Measurements from ENCODE around the gene GRIA4.

The GRIA4 gene

GRCh38 chr11:105738251-105738650, 128.4 kb downstream of the GRIA4 start:
- no peaks in the 10 kb centered on the region for H3K4me1 ChIP-seq (ENCODE audit: control extremely low read depth in 1 of 4, control insufficient read depth in 4 of 4, insufficient read depth in 4 of 4, low read length in 3 of 4)
- H3K4me3 ChIP-seq (ENCODE audit: control insufficient read depth in 1 of 7, extremely low read depth in 1 of 7, insufficient read depth in 4 of 7, low read depth in 2 of 7, low read length in 6 of 7) = no peak overlapping the region
- H3K9me3 ChIP-seq (ENCODE audit: control extremely low read depth in 1 of 5, control insufficient read depth in 4 of 5, insufficient read depth in 2 of 5, low read depth in 1 of 5, low read length in 4 of 5) = no peaks in the 10 kb centered on the region
- H3K27ac ChIP-seq (ENCODE audit: insufficient read depth in 1 of 2, low read depth in 1 of 2, low read length in 2 of 2, poor library complexity in 1 of 2, severe bottlenecking in 2 of 2) = no peak overlapping the region
- no CpG with 5 or more reads among the region's 1 CpG for WGBS (ENCODE audit: insufficient coverage)
- no peaks in the 10 kb centered on the region for H3K27me3 ChIP-seq (replicated peaks in 2 of 5; ENCODE audit: control insufficient read depth in 4 of 5, insufficient read depth in 5 of 5, low read length in 4 of 5)
- ChIA-PET POLR2A (no interaction called here), CTCF (no interaction called here)
- DNase-seq = no peak
- H3K36me3 ChIP-seq (ENCODE audit: control insufficient read depth in 4 of 4, insufficient read depth in 4 of 4, low read length in 3 of 4) = no peaks in the 10 kb centered on the region

- no peak overlapping the region for H3K4me3 ChIP-seq (ENCODE audit: control insufficient read depth in 1 of 7, extremely low read depth in 1 of 7, insufficient read depth in 4 of 7, low read depth in 2 of 7, low read length in 6 of 7)
- POLR2A ChIA-PET = no interaction called here
- H3K36me3 ChIP-seq (ENCODE audit: control insufficient read depth in 4 of 4, insufficient read depth in 4 of 4, low read length in 3 of 4) = no peaks in the 10 kb centered on the region
- DNase-seq = no peak
- H3K27ac ChIP-seq (ENCODE audit: insufficient read depth in 1 of 2, low read depth in 1 of 2, low read length in 2 of 2, poor library complexity in 1 of 2, severe bottlenecking in 2 of 2) = no peak overlapping the region
- WGBS (ENCODE audit: insufficient coverage) = 89% methylated on average over 4 of the region's 5 CpGs
- no peaks in the 10 kb centered on the region for H3K9me3 ChIP-seq (ENCODE audit: control extremely low read depth in 1 of 5, control insufficient read depth in 4 of 5, insufficient read depth in 2 of 5, low read depth in 1 of 5, low read length in 4 of 5)
- no peaks in the 10 kb centered on the region for H3K4me1 ChIP-seq (ENCODE audit: control extremely low read depth in 1 of 4, control insufficient read depth in 4 of 4, insufficient read depth in 4 of 4, low read length in 3 of 4)
- CTCF ChIA-PET = no interaction called here
- H3K27me3 ChIP-seq (replicated peaks in 2 of 5; ENCODE audit: control insufficient read depth in 4 of 5, insufficient read depth in 5 of 5, low read length in 4 of 5) = no peaks in the 10 kb centered on the region
Observed at GRCh38 chr11:105738986-105739795, 129.3 kb downstream of the GRIA4 start.

GRCh38 chr11:105740164-105740903, 130.5 kb downstream of the GRIA4 start:
- Histone ChIP-seq H3K4me3 (ENCODE audit: control insufficient read depth in 1 of 7, extremely low read depth in 1 of 7, insufficient read depth in 4 of 7, low read depth in 2 of 7, low read length in 6 of 7) (no peak overlapping the region), H3K27ac (ENCODE audit: insufficient read depth in 1 of 2, low read depth in 1 of 2, low read length in 2 of 2, poor library complexity in 1 of 2, severe bottlenecking in 2 of 2) (no peak overlapping the region), H3K36me3 (ENCODE audit: control insufficient read depth in 4 of 4, insufficient read depth in 4 of 4, low read length in 3 of 4) (no peaks in the 10 kb centered on the region), H3K4me1 (ENCODE audit: control extremely low read depth in 1 of 4, control insufficient read depth in 4 of 4, insufficient read depth in 4 of 4, low read length in 3 of 4) (no peaks in the 10 kb centered on the region), H3K9me3 (ENCODE audit: control extremely low read depth in 1 of 5, control insufficient read depth in 4 of 5, insufficient read depth in 2 of 5, low read depth in 1 of 5, low read length in 4 of 5) (no peaks in the 10 kb centered on the region), H3K27me3 (replicated peaks in 2 of 5; ENCODE audit: control insufficient read depth in 4 of 5, insufficient read depth in 5 of 5, low read length in 4 of 5) (no peaks in the 10 kb centered on the region)
- POLR2A ChIA-PET = no interaction called here
- CTCF ChIA-PET = no interaction called here
- DNase-seq = no peak
- WGBS (ENCODE audit: insufficient coverage) = 100% methylated on average over 2 of the region's 4 CpGs

GRCh38 chr11:105741488-105742020, 131.7 kb downstream of the GRIA4 start:
- Histone ChIP-seq H3K9me3 (ENCODE audit: control extremely low read depth in 1 of 5, control insufficient read depth in 4 of 5, insufficient read depth in 2 of 5, low read depth in 1 of 5, low read length in 4 of 5) (no peaks in the 10 kb centered on the region), H3K27ac (ENCODE audit: insufficient read depth in 1 of 2, low read depth in 1 of 2, low read length in 2 of 2, poor library complexity in 1 of 2, severe bottlenecking in 2 of 2) (no peak overlapping the region), H3K4me3 (ENCODE audit: control insufficient read depth in 1 of 7, extremely low read depth in 1 of 7, insufficient read depth in 4 of 7, low read depth in 2 of 7, low read length in 6 of 7) (no peak overlapping the region), H3K27me3 (replicated peaks in 2 of 5; ENCODE audit: control insufficient read depth in 4 of 5, insufficient read depth in 5 of 5, low read length in 4 of 5) (no peaks in the 10 kb centered on the region), H3K4me1 (ENCODE audit: control extremely low read depth in 1 of 4, control insufficient read depth in 4 of 4, insufficient read depth in 4 of 4, low read length in 3 of 4) (no peaks in the 10 kb centered on the region), H3K36me3 (ENCODE audit: control insufficient read depth in 4 of 4, insufficient read depth in 4 of 4, low read length in 3 of 4) (no peaks in the 10 kb centered on the region)
- CTCF ChIA-PET = no interaction called here
- no peak for DNase-seq
- WGBS (ENCODE audit: insufficient coverage) = no CpG with 5 or more reads among the region's 2 CpGs
- POLR2A ChIA-PET = no interaction called here

- no peaks in the 10 kb centered on the region for H3K27me3 ChIP-seq (replicated peaks in 2 of 5; ENCODE audit: control insufficient read depth in 4 of 5, insufficient read depth in 5 of 5, low read length in 4 of 5)
- CTCF ChIA-PET = no interaction called here
- no peak overlapping the region for H3K4me3 ChIP-seq (ENCODE audit: control insufficient read depth in 1 of 7, extremely low read depth in 1 of 7, insufficient read depth in 4 of 7, low read depth in 2 of 7, low read length in 6 of 7)
- POLR2A ChIA-PET = no interaction called here
- DNase-seq = no peak
- no peak overlapping the region for H3K27ac ChIP-seq (ENCODE audit: insufficient read depth in 1 of 2, low read depth in 1 of 2, low read length in 2 of 2, poor library complexity in 1 of 2, severe bottlenecking in 2 of 2)
- peaks cover 0 to 13% (median 6%) of the 10 kb centered on the region in 4 experiments for H3K4me1 ChIP-seq (ENCODE audit: control extremely low read depth in 1 of 4, control insufficient read depth in 4 of 4, insufficient read depth in 4 of 4, low read length in 3 of 4)
- H3K36me3 ChIP-seq (ENCODE audit: control insufficient read depth in 4 of 4, insufficient read depth in 4 of 4, low read length in 3 of 4) = no peaks in the 10 kb centered on the region
- no CpG with 5 or more reads among the region's 1 CpG for WGBS (ENCODE audit: insufficient coverage)
- H3K9me3 ChIP-seq (ENCODE audit: control extremely low read depth in 1 of 5, control insufficient read depth in 4 of 5, insufficient read depth in 2 of 5, low read depth in 1 of 5, low read length in 4 of 5) = no peaks in the 10 kb centered on the region
Observed at GRCh38 chr11:105754260-105754659, 144.4 kb downstream of the GRIA4 start.

- Histone ChIP-seq H3K9me3 (ENCODE audit: control extremely low read depth in 1 of 5, control insufficient read depth in 4 of 5, insufficient read depth in 2 of 5, low read depth in 1 of 5, low read length in 4 of 5) (no peaks in the 10 kb centered on the region), H3K36me3 (ENCODE audit: control insufficient read depth in 4 of 4, insufficient read depth in 4 of 4, low read length in 3 of 4) (no peaks in the 10 kb centered on the region), H3K27me3 (replicated peaks in 2 of 5; ENCODE audit: control insufficient read depth in 4 of 5, insufficient read depth in 5 of 5, low read length in 4 of 5) (no peaks in the 10 kb centered on the region), H3K27ac (ENCODE audit: insufficient read depth in 1 of 2, low read depth in 1 of 2, low read length in 2 of 2, poor library complexity in 1 of 2, severe bottlenecking in 2 of 2) (no peak overlapping the region), H3K4me1 (ENCODE audit: control extremely low read depth in 1 of 4, control insufficient read depth in 4 of 4, insufficient read depth in 4 of 4, low read length in 3 of 4) (peaks cover 0 to 13% (median 6%) of the 10 kb centered on the region in 4 experiments), H3K4me3 (ENCODE audit: control insufficient read depth in 1 of 7, extremely low read depth in 1 of 7, insufficient read depth in 4 of 7, low read depth in 2 of 7, low read length in 6 of 7) (no peak overlapping the region)
- no peak for DNase-seq
- ChIA-PET POLR2A (no interaction called here), CTCF (no interaction called here)
- WGBS (ENCODE audit: insufficient coverage) = no CpG with 5 or more reads among the region's 1 CpG
Observed at GRCh38 chr11:105754716-105755115, 144.8 kb downstream of the GRIA4 start.

- no peaks in the 10 kb centered on the region for H3K36me3 ChIP-seq (ENCODE audit: control insufficient read depth in 4 of 4, insufficient read depth in 4 of 4, low read length in 3 of 4)
- no peaks in the 10 kb centered on the region for H3K27me3 ChIP-seq (replicated peaks in 2 of 5; ENCODE audit: control insufficient read depth in 4 of 5, insufficient read depth in 5 of 5, low read length in 4 of 5)
- H3K9me3 ChIP-seq (ENCODE audit: control extremely low read depth in 1 of 5, control insufficient read depth in 4 of 5, insufficient read depth in 2 of 5, low read depth in 1 of 5, low read length in 4 of 5) = no peaks in the 10 kb centered on the region
- no peak overlapping the region for H3K4me3 ChIP-seq (ENCODE audit: control insufficient read depth in 1 of 7, extremely low read depth in 1 of 7, insufficient read depth in 4 of 7, low read depth in 2 of 7, low read length in 6 of 7)
- no peak overlapping the region for H3K27ac ChIP-seq (ENCODE audit: insufficient read depth in 1 of 2, low read depth in 1 of 2, low read length in 2 of 2, poor library complexity in 1 of 2, severe bottlenecking in 2 of 2)
- CTCF ChIA-PET = no interaction called here
- peaks cover 0 to 13% (median 6%) of the 10 kb centered on the region in 4 experiments for H3K4me1 ChIP-seq (ENCODE audit: control extremely low read depth in 1 of 4, control insufficient read depth in 4 of 4, insufficient read depth in 4 of 4, low read length in 3 of 4)
- DNase-seq = no peak
- POLR2A ChIA-PET = no interaction called here
- WGBS (ENCODE audit: insufficient coverage) = 96% methylated on average over 6 of the region's 6 CpGs
Observed at GRCh38 chr11:105757107-105757506, 147.2 kb downstream of the GRIA4 start.
